Naive B cell (primary cell): ENCODE results near the gene TNFRSF1A. TPM values are rescaled to one million over a fixed set of nuclear protein-coding genes. Genes with fewer than 3 reads are reported as not detected.

Experiments used
- ATAC-seq, 2 donors: fragments of 150-1000 bp; cut with Tn5 transposase; 2 replicates each; pipeline ENCODE4 v1.10.0; 2021; ENCODE audit warnings: low read depth in 2 of 2, mild to moderate bottlenecking in 2 of 2, moderate library complexity in 2 of 2
- DNase-seq: peaks from one replicate; pipeline ENCODE4 v3.0.0; 2022
- H3K27ac Mint-ChIP-seq, 6 donors: one replicate each; pipeline ENCODE4 v1.8.0; 2020 to 2022; ENCODE audit warnings: mild to moderate bottlenecking in 6 of 6, mixed read lengths in 6 of 6, moderate library complexity in 5 of 6, inconsistent platforms in 2 of 6
- H3K27me3 Mint-ChIP-seq, 3 donors: one replicate each; pipeline ENCODE4 v1.8.0; 2021 to 2022; ENCODE audit warnings: mixed read lengths in 3 of 3, mild to moderate bottlenecking in 1 of 3
- H3K36me3 Mint-ChIP-seq, 2 donors: one replicate each; pipeline ENCODE4 v1.8.0; 2020 to 2022; ENCODE audit warnings: mixed read lengths in 2 of 2, inconsistent platforms in 1 of 2, mild to moderate bottlenecking in 1 of 2
- H3K4me1 Mint-ChIP-seq, 3 donors: one replicate each; pipeline ENCODE4 v1.8.0; 2020 to 2022; ENCODE audit warnings: mixed read lengths in 3 of 3, inconsistent platforms in 1 of 3, mild to moderate bottlenecking in 1 of 3, moderate library complexity in 1 of 3
- H3K4me3 Mint-ChIP-seq, 8 donors: one replicate each; pipeline ENCODE4 v1.8.0; 2020 to 2022; ENCODE audit warnings: mild to moderate bottlenecking in 8 of 8, mixed read lengths in 8 of 8, moderate library complexity in 8 of 8, inconsistent platforms in 2 of 8
- H3K9me3 Mint-ChIP-seq, 7 donors: one replicate each; pipeline ENCODE4 v1.8.0; 2020 to 2022; ENCODE audit warnings: mixed read lengths in 7 of 7, mild to moderate bottlenecking in 5 of 7, inconsistent platforms in 2 of 7, moderate library complexity in 1 of 7
- polyA plus RNA-seq, 6 donors: library from polyadenylated mRNA; unstranded; fragments of 300-500 nt; fragmentation: Illumina TruSeq; gene quantifications; one replicate each; pipeline ENCODE4 v1.2.3, GENCODE V29; 2021; ENCODE audit warnings: low read depth in 6 of 6

TNFRSF1A gene
- polyA plus RNA-seq = 1 to 10 TPM in 2 of 6 donors, under 1 TPM in 2, not detected in 2; 0.34 to 1.8 (median 1.0) TPM

DNA sequence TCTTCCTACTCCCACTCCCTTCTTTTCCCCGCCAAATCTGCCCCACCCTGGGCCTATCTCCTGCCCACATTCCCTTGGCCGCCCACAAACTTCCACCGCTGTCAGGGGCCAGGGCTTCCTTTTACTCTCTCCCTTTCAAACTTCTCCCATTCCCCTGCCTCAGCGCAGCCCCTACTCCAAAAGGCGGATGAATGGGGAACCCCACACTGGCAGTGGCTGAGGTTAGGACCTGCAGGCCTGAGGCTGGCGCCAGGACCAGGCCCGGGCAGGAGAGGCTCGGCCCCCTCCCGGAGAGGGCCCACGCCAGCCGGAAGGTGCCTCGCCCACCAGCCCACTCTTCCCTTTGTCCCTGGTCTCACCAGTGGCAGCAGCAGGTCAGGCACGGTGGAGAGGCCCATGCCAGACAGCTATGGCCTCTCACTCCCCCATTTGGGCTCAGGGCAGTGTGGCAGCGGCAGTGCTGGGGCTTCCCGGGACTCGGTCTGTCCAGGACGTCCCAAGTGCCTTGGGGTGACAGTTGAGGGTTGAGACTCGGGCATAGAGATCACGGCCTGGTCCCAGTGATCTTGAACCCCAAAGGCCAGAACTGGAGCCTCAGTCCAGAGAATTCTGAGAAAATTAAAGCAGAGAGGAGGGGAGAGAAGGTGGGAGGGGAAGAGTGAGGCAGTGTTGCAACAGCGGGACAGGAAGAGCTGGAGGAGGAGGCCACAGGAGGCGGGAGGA, at the start of gene TNFRSF1A:
TSS of gene TNFRSF1A (minus strand) at position 660 of the 723 bp plus-strand sequence. CDS start at position 398, 262 bp downstream.
- H3K27me3 Mint-ChIP-seq = peaks cover 18 to 38% (median 19%) of the 10 kb centered on the region in 3 donors

DNA sequence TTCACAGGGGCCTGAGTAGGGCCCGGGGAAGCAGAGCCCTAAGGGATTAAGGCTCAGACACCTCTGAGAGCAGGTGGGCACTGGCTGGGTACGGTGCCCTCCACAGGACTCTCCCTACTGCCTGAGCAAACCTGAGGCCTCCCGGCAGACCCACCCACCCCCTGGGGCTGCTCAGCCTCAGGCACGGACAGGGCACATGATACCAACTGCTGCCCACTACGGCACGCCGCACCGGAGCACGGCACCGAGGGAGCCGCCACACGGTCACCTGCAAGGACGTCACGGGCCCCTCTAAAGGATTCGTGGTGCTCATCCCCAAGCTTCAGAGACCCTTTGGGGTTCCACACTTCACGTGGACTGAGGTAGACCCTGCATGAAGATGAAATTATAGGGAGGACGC, 49.1 kb upstream of the TNFRSF1A start:
- H3K4me3 Mint-ChIP-seq = no peak overlapping the region
- ATAC-seq = no peak
- H3K4me1 Mint-ChIP-seq = peaks cover 0 to 2% (median 0%) of the 10 kb centered on the region in 3 donors
- H3K36me3 Mint-ChIP-seq = no peaks in the 10 kb centered on the region
- peaks cover 17 to 27% (median 24%) of the 10 kb centered on the region in 3 donors for H3K27me3 Mint-ChIP-seq
- DNase-seq = no peak
- H3K9me3 Mint-ChIP-seq = no peaks in the 10 kb centered on the region
- peak overlapping the region in 1 of 6 donors; percentile 81 for H3K27ac Mint-ChIP-seq

More for the DNA sequence above, at the start of gene TNFRSF1A:
- ATAC-seq (no peak), DNase-seq (no peak)
- Mint-ChIP-seq H3K9me3 (peaks cover 0 to 2% (median 0%) of the 10 kb centered on the region in 7 donors), H3K27ac (peak within 1 kb of the TSS in 4 of 6 donors; percentile 38 to 81 (median 52)), H3K4me1 (peaks cover 13 to 17% (median 14%) of the 10 kb centered on the region in 3 donors), H3K4me3 (peak within 1 kb of the TSS in 5 of 8 donors; percentile 25 to 86 (median 62)), H3K36me3 (peaks cover 0 to 1% of the 10 kb centered on the region in 2 donors)

GRCh38 chr12:6390084-6390799, 48.4 kb upstream of the TNFRSF1A start:
- ATAC-seq = no peak
- Mint-ChIP-seq H3K27ac (peak overlapping the region in 1 of 6 donors; percentile 11), H3K36me3 (no peaks in the 10 kb centered on the region), H3K4me1 (peaks cover 0 to 2% (median 0%) of the 10 kb centered on the region in 3 donors), H3K27me3 (peaks cover 15 to 29% (median 28%) of the 10 kb centered on the region in 3 donors), H3K9me3 (no peaks in the 10 kb centered on the region), H3K4me3 (no peak overlapping the region)
- no peak for DNase-seq

- Mint-ChIP-seq H3K4me3 (no peak overlapping the region), H3K9me3 (no peaks in the 10 kb centered on the region), H3K4me1 (peaks cover 0 to 4% (median 2%) of the 10 kb centered on the region in 3 donors), H3K36me3 (no peaks in the 10 kb centered on the region), H3K27me3 (peaks cover 21 to 49% (median 48%) of the 10 kb centered on the region in 3 donors), H3K27ac (no peak overlapping the region)
- ATAC-seq = no peak
- no peak for DNase-seq
Measured at GRCh38 chr12:6387541-6387940, 45.7 kb upstream of the TNFRSF1A start.

DNA sequence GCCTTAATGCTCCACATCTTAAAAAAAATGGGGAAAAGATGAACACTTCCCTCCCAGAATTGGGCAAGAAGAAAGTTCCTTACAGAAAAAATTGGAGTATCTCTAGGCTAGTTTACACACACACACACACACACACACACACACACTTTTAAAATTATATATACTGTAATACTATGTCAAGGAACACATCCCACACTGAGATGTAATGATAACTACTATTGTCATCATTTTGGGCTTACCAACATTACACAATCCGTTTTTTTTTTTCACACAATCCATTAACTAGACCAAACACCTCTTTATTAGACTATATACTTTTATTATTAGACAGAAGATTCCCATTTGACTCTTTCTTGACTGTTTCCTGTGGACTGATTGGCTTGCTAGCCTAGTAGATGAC, 44.6 kb upstream of the TNFRSF1A start:
- no peak for ATAC-seq
- Mint-ChIP-seq H3K9me3 (no peaks in the 10 kb centered on the region), H3K27me3 (peaks cover 29 to 60% (median 59%) of the 10 kb centered on the region in 3 donors), H3K4me3 (no peak overlapping the region), H3K27ac (no peak overlapping the region), H3K36me3 (no peaks in the 10 kb centered on the region), H3K4me1 (peaks cover 0 to 4% (median 2%) of the 10 kb centered on the region in 3 donors)
- no peak for DNase-seq

DNA sequence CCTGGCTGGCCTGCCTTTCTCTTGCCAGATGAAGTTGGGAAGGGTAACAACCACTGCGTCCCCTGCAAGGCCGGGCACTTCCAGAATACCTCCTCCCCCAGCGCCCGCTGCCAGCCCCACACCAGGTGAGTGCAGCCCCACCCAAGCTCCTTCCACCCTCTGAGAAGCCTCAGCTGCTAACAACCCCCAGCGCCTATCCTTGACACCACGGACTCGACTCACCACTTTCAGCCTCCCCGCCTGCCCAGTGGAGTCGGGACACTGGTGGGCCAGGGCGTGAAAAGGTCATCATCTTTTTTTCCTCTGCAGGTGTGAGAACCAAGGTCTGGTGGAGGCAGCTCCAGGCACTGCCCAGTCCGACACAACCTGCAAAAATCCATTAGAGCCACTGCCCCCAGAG, 44.2 kb upstream of the TNFRSF1A start:
- H3K4me3 Mint-ChIP-seq = peak overlapping the region in 1 of 8 donors; percentile 10
- H3K36me3 Mint-ChIP-seq = no peaks in the 10 kb centered on the region
- DNase-seq (no peak), ATAC-seq (no peak)
- H3K27ac Mint-ChIP-seq = no peak overlapping the region
- no peaks in the 10 kb centered on the region for H3K9me3 Mint-ChIP-seq
- H3K27me3 Mint-ChIP-seq = peaks cover 34 to 64% (median 63%) of the 10 kb centered on the region in 3 donors
- H3K4me1 Mint-ChIP-seq = peaks cover 0 to 4% (median 2%) of the 10 kb centered on the region in 3 donors

DNA sequence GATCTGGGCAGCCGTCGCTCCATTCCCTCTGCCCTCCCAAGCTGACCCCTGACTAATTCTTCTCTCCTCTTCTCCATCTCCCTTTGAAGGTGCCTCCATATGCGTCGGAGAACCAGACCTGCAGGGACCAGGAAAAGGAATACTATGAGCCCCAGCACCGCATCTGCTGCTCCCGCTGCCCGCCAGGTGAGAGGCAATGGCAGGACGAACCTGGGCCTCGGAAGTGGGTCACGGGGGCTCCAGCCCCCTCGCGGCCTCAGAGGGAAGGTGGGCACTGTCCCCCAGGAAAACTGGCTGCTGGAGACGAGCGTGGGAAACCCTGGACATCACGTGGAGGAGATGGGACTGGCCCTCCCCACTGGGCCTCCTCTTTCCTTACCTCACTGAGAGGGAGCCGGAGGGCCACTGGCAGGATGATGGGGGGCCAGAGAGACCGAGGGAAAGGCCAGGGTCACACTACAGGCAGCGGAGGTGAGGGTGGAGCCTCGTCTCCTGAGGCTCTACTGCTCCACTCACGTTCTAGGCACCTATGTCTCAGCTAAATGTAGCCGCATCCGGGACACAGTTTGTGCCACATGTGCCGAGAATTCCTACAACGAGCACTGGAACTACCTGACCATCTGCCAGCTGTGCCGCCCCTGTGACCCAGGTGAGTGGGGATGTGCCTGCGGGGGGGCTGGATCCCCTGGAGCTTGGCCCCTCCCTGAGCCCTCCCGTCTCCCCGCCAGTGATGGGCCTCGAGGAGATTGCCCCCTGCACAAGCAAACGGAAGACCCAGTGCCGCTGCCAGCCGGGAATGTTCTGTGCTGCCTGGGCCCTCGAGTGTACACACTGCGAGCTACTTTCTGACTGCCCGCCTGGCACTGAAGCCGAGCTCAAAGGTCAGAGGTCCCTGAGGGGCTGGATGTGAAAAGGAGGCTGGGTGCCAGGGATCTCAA, 42.9 kb upstream of the TNFRSF1A start:
- Mint-ChIP-seq H3K4me3 (peak overlapping the region in 6 of 8 donors; percentile 13 to 81 (median 44)), H3K27ac (no peak overlapping the region), H3K36me3 (no peaks in the 10 kb centered on the region), H3K4me1 (peaks cover 0 to 4% (median 1%) of the 10 kb centered on the region in 3 donors), H3K27me3 (peaks cover 42 to 72% (median 72%) of the 10 kb centered on the region in 3 donors), H3K9me3 (no peaks in the 10 kb centered on the region)
- ATAC-seq = no peak
- DNase-seq = no peak

- H3K27me3 Mint-ChIP-seq = peaks cover 41 to 77% (median 72%) of the 10 kb centered on the region in 3 donors
- peaks cover 0 to 7% (median 0%) of the 10 kb centered on the region in 3 donors for H3K4me1 Mint-ChIP-seq
- no peaks in the 10 kb centered on the region for H3K36me3 Mint-ChIP-seq
- ATAC-seq (peak; percentile 58 to 60), DNase-seq (no peak)
- H3K27ac Mint-ChIP-seq = peak within 1 kb of the TSS in 1 of 6 donors; percentile 5
- no peaks in the 10 kb centered on the region for H3K9me3 Mint-ChIP-seq
- peak within 1 kb of the TSS; percentile 12 to 86 (median 44) for H3K4me3 Mint-ChIP-seq
Measured at GRCh38 chr12:6383572-6384498, 42.0 kb upstream of the TNFRSF1A start, which contains the start of gene LTBR. Gene LTBR (plus strand): TSS chr12:6384162. CDS start chr12:6384359, 197 bp downstream.

GRCh38 chr12:6382982-6383381, 41.1 kb upstream of the TNFRSF1A start:
- H3K27ac Mint-ChIP-seq = no peak overlapping the region
- ATAC-seq = no peak
- peak overlapping the region in 7 of 8 donors; percentile 12 to 86 (median 45) for H3K4me3 Mint-ChIP-seq

DNA sequence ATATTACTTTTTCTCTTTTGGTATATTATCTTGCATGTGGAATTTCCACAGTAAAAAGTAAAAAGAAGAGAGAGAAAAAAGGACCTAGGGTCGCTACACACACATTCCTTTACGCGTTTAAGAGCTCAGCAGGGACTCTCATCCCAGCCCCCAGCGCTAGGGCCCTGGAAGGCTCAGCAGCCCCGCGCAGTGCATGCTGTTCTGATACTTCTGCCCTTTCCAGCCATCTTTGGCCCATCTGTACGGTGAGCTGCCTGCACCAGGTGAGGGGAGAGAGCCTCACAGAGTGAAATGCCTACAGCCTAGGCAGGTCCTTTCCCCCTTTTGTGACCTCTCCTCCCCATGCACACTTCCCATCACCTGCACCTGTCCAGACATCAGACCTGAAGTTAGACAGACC, 40.5 kb upstream of the TNFRSF1A start:
- ATAC-seq (no peak), DNase-seq (no peak)
- Mint-ChIP-seq H3K27me3 (peaks cover 40 to 77% (median 57%) of the 10 kb centered on the region in 3 donors), H3K27ac (no peak overlapping the region), H3K4me3 (peak overlapping the region in 3 of 8 donors; percentile 1 to 86 (median 16)), H3K4me1 (peaks cover 0 to 7% (median 0%) of the 10 kb centered on the region in 3 donors), H3K36me3 (no peaks in the 10 kb centered on the region), H3K9me3 (no peaks in the 10 kb centered on the region)

More at GRCh38 chr12:6382982-6383381, 41.1 kb upstream of the TNFRSF1A start:
- peaks cover 43 to 76% (median 63%) of the 10 kb centered on the region in 3 donors for H3K27me3 Mint-ChIP-seq
- no peaks in the 10 kb centered on the region for H3K9me3 Mint-ChIP-seq
- H3K4me1 Mint-ChIP-seq = peaks cover 0 to 7% (median 0%) of the 10 kb centered on the region in 3 donors
- DNase-seq = no peak
- H3K36me3 Mint-ChIP-seq = no peaks in the 10 kb centered on the region

- Mint-ChIP-seq H3K27ac (no peak overlapping the region), H3K4me3 (no peak overlapping the region), H3K4me1 (peaks cover 0 to 15% (median 7%) of the 10 kb centered on the region in 3 donors), H3K36me3 (no peaks in the 10 kb centered on the region), H3K9me3 (no peaks in the 10 kb centered on the region), H3K27me3 (peaks cover 53 to 87% (median 71%) of the 10 kb centered on the region in 3 donors)
- DNase-seq (no peak), ATAC-seq (no peak)
Measured at GRCh38 chr12:6380141-6381121, 38.6 kb upstream of the TNFRSF1A start.
